ENCODE results near the gene NSUN4. TPM values are rescaled to one million over a fixed set of nuclear protein-coding genes. Genes with fewer than 3 reads are reported as not detected.

The NSUN4 gene
- total RNA-seq, 1 experiment from 2014 or later: 23.6 TPM

DNA sequence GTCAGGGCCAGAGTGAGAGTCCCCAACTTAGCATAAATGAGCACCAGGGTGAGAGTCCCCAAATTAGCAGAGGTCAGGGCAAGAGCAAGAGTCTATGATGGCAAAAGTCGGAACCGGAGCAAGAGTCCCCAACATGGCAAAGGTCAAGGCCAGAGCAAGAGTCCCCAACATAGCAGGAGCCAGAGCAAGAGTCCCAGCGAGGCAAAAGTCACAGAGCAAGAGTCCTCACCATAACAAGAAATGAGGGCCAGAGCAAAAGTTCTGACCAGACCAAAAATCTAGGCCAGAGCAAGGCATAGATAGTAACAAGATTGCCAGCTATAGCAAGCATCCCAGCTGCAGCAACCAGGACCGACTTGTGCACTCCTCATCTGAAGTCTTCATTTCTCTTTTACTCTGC, 3.1 kb downstream of the NSUN4 start:
- H3K36me3 ChIP-seq (ENCODE audit: control insufficient read depth, insufficient read depth, low read length): no peaks in the 10 kb centered on the region; the same call in none of the 2 replicates
- TF ChIP-seq, protein P1, sequence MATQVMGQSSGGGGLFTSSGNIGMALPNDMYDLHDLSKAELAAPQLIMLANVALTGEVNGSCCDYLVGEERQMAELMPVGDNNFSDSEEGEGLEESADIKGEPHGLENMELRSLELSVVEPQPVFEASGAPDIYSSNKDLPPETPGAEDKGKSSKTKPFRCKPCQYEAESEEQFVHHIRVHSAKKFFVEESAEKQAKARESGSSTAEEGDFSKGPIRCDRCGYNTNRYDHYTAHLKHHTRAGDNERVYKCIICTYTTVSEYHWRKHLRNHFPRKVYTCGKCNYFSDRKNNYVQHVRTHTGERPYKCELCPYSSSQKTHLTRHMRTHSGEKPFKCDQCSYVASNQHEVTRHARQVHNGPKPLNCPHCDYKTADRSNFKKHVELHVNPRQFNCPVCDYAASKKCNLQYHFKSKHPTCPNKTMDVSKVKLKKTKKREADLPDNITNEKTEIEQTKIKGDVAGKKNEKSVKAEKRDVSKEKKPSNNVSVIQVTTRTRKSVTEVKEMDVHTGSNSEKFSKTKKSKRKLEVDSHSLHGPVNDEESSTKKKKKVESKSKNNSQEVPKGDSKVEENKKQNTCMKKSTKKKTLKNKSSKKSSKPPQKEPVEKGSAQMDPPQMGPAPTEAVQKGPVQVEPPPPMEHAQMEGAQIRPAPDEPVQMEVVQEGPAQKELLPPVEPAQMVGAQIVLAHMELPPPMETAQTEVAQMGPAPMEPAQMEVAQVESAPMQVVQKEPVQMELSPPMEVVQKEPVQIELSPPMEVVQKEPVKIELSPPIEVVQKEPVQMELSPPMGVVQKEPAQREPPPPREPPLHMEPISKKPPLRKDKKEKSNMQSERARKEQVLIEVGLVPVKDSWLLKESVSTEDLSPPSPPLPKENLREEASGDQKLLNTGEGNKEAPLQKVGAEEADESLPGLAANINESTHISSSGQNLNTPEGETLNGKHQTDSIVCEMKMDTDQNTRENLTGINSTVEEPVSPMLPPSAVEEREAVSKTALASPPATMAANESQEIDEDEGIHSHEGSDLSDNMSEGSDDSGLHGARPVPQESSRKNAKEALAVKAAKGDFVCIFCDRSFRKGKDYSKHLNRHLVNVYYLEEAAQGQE (IDR thresholded peaks at IDR 0.05; ENCODE audit: insufficient read depth in 1 of 2, low read depth in 2 of 2, low read length in 1 of 2): no peak
- TF ChIP-seq SIN3A (IDR thresholded peaks at IDR 0.05; ENCODE audit: borderline replicate concordance, insufficient read depth, low read depth, low read length): no peak
- TF ChIP-seq POLR2AphosphoS5 (IDR thresholded peaks at IDR 0.05; ENCODE audit: low read depth, low read length): no peak
- TF ChIP-seq TCF7L2 (IDR thresholded peaks at IDR 0.05; ENCODE audit: low read depth, low read length): no peak
- TF ChIP-seq, protein P2, sequence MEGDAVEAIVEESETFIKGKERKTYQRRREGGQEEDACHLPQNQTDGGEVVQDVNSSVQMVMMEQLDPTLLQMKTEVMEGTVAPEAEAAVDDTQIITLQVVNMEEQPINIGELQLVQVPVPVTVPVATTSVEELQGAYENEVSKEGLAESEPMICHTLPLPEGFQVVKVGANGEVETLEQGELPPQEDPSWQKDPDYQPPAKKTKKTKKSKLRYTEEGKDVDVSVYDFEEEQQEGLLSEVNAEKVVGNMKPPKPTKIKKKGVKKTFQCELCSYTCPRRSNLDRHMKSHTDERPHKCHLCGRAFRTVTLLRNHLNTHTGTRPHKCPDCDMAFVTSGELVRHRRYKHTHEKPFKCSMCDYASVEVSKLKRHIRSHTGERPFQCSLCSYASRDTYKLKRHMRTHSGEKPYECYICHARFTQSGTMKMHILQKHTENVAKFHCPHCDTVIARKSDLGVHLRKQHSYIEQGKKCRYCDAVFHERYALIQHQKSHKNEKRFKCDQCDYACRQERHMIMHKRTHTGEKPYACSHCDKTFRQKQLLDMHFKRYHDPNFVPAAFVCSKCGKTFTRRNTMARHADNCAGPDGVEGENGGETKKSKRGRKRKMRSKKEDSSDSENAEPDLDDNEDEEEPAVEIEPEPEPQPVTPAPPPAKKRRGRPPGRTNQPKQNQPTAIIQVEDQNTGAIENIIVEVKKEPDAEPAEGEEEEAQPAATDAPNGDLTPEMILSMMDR (IDR thresholded peaks at IDR 0.05): no peak
- intact Hi-C loops (cut with micrococcal nuclease; ENCODE audit: unreplicated experiment) (no loop called here), in situ Hi-C loops (cut with HindIII; ENCODE audit: low pct_unique_long_range_greater_than_20kb, low sequenced_read_pairs) (no loop called here)
- DNase-seq (ENCODE audit: low read depth, low spot score) (no peak), ATAC-seq (no peak)
- H3K27me3 ChIP-seq (ENCODE audit: control insufficient read depth, insufficient read depth, low read length): no peaks in the 10 kb centered on the region
- H3K27ac ChIP-seq (ENCODE audit: low read length): no peak overlapping the region
- TSS peak; percentile 10 for BruUV-seq (replicated peaks)
- H3K9me3 ChIP-seq (ENCODE audit: control insufficient read depth, insufficient read depth, low read depth, low read length): no peaks in the 10 kb centered on the region
- POLR2A ChIA-PET: interaction anchor here (0.6 kb wide), 1 partner anchor 72 kb away, joined by 5 read pairs; no protein-coding TSS in a partner anchor
- no peak overlapping the region for H3K4me3 ChIP-seq (ENCODE audit: low read depth in 2 of 2, low read length in 2 of 2)
- CTCF ChIA-PET: interaction anchor here (0.6 kb wide), 1 partner anchor 9 kb away, joined by 3 read pairs; no protein-coding TSS in a partner anchor
- H3K4me1 ChIP-seq (ENCODE audit: control insufficient read depth, insufficient read depth, low read length): peaks cover 5% of the 10 kb centered on the region; the same call in 1 of the 2 replicates

DNA sequence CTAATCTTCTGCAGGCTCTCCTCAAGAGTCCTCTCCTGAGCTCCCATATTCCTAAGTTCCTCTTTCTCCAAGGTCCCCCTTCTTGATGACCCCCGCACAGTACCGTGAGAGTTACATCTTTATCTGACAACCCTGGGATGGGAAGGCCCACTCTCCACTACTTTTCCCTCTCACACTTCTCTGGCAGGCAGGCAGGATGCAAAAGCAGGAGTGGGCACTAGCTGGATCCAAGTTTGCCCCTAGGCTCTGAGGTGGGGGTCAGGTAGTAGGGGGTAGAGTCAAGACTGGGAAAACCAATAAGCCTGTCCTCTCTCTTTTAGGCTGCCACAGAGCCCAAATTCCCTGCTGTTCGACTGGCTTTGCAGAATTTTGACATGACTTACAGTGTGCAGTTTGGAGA, 3.9 kb downstream of the NSUN4 start:
- ChIA-PET CTCF (no interaction called here), POLR2A (interaction anchor here (0.6 kb wide), 1 partner anchor 71 kb away, joined by 5 read pairs; no protein-coding TSS in a partner anchor)
- no TSS peak for BruUV-seq (replicated peaks)
- ATAC-seq (no peak), DNase-seq (ENCODE audit: low read depth, low spot score) (no peak)
- peaks cover 2% of the 10 kb centered on the region; the same call in 1 of the 2 replicates for H3K4me1 ChIP-seq (ENCODE audit: control insufficient read depth, insufficient read depth, low read length)
- no peak overlapping the region for H3K4me3 ChIP-seq (ENCODE audit: low read depth in 2 of 2, low read length in 2 of 2)
- H3K27me3 ChIP-seq (ENCODE audit: control insufficient read depth, insufficient read depth, low read length): no peaks in the 10 kb centered on the region
- TF ChIP-seq POLR2AphosphoS5 (IDR thresholded peaks at IDR 0.05; ENCODE audit: low read depth, low read length) (no peak), TCF7L2 (IDR thresholded peaks at IDR 0.05; ENCODE audit: low read depth, low read length) (no peak), SIN3A (IDR thresholded peaks at IDR 0.05; ENCODE audit: borderline replicate concordance, insufficient read depth, low read depth, low read length) (no peak)
- TF ChIP-seq, protein P2 (IDR thresholded peaks at IDR 0.05): no peak
- TF ChIP-seq, protein P1 (IDR thresholded peaks at IDR 0.05; ENCODE audit: insufficient read depth in 1 of 2, low read depth in 2 of 2, low read length in 1 of 2): no peak
- in situ Hi-C loops (cut with HindIII; ENCODE audit: low pct_unique_long_range_greater_than_20kb, low sequenced_read_pairs) (no loop called here), intact Hi-C loops (cut with micrococcal nuclease; ENCODE audit: unreplicated experiment) (no loop called here)
- H3K36me3 ChIP-seq (ENCODE audit: control insufficient read depth, insufficient read depth, low read length): no peaks in the 10 kb centered on the region; the same call in none of the 2 replicates
- H3K9me3 ChIP-seq (ENCODE audit: control insufficient read depth, insufficient read depth, low read depth, low read length): no peaks in the 10 kb centered on the region
- no peak overlapping the region for H3K27ac ChIP-seq (ENCODE audit: low read length)
